Measurements from ENCODE around the gene MT1G.

MT1G gene

GRCh38 chr16:56662357-56663354 is 5.2 kb downstream of the MT1G start:
- no peak for FAIRE-seq

- no peak for FAIRE-seq
Observed at GRCh38 chr16:56658327-56658875, 9.5 kb downstream of the MT1G start.

GRCh38 chr16:56657555-56658326 is 10.1 kb downstream of the MT1G start, which contains the start of gene MT1F:
TSS of gene MT1F (plus strand) at chr16:56657959. CDS start at chr16:56658059, 100 bp downstream.
- FAIRE-seq: no peak

GRCh38 chr16:56653218-56653617 is 14.6 kb downstream of the MT1G start:
- FAIRE-seq: no peak

GRCh38 chr16:56652600-56652999 is 15.3 kb downstream of the MT1G start:
- FAIRE-seq: no peak

- no peak for FAIRE-seq
Observed at GRCh38 chr16:56651586-56651985, 16.3 kb downstream of the MT1G start, which contains the start of gene MT1B. TSS of gene MT1B (plus strand) at chr16:56651886. CDS start at chr16:56651954, 68 bp downstream.

- FAIRE-seq: no peak
Observed at GRCh38 chr16:56649820-56650219, 18.0 kb downstream of the MT1G start.

GRCh38 chr16:56649271-56649670 is 18.6 kb downstream of the MT1G start:
- FAIRE-seq: no peak

GRCh38 chr16:56647641-56648431 is 20.0 kb downstream of the MT1G start:
- FAIRE-seq: no peak

- FAIRE-seq: no peak
Observed at GRCh38 chr16:56645838-56646237, 22.0 kb downstream of the MT1G start.

- no peak for FAIRE-seq
Observed at GRCh38 chr16:56645311-56645710, 22.6 kb downstream of the MT1G start.

GRCh38 chr16:56643833-56644232 is 24.0 kb downstream of the MT1G start:
- no peak for FAIRE-seq

GRCh38 chr16:56643080-56643778 is 24.6 kb downstream of the MT1G start:
- no peak for FAIRE-seq

- FAIRE-seq: no peak
Observed at GRCh38 chr16:56641166-56641565, 26.7 kb downstream of the MT1G start.

- no peak for FAIRE-seq
Observed at GRCh38 chr16:56640076-56640475, 27.8 kb downstream of the MT1G start.

- FAIRE-seq: no peak
Observed at GRCh38 chr16:56639045-56639444, 28.8 kb downstream of the MT1G start.

- FAIRE-seq: no peak
Observed at GRCh38 chr16:56637814-56638750, 29.8 kb downstream of the MT1G start, which contains the start of gene MT1A. TSS of gene MT1A (plus strand) at chr16:56638666. CDS start at chr16:56638739, 73 bp downstream.

GRCh38 chr16:56636616-56637413 is 31.1 kb downstream of the MT1G start:
- FAIRE-seq: no peak

- FAIRE-seq: no peak
Observed at GRCh38 chr16:56635441-56635967, 32.4 kb downstream of the MT1G start.
